Peyer's patch (tissue), 4 donors: ENCODE measurements around the gene HDGF. TPM values are rescaled to one million over a fixed set of nuclear protein-coding genes. Genes with fewer than 3 reads are reported as not detected.

Source experiments
- DNase-seq, 3 donors: peaks; one replicate each; pipeline ENCODE4 v3.0.0-alpha.2; 2017 to 2019
- H3K27ac ChIP-seq, 4 donors: fragments of 200-600 bp; sonication (generic); one replicate each; pipeline ENCODE4 v1.5.1; 2016 to 2019
- H3K27me3 ChIP-seq, 2 donors: fragments of 200-600 bp; sonication (generic); one replicate each; pipeline ENCODE4 v1.5.1; 2019
- H3K36me3 ChIP-seq, 3 donors: fragments of 200-600 bp; sonication (generic); one replicate each; pipeline ENCODE4 v1.5.1; 2016 to 2019
- H3K4me1 ChIP-seq, 4 donors: fragments of 200-600 bp; sonication (generic); one replicate each; pipeline ENCODE4 v1.5.1; 2016 to 2019
- H3K4me3 ChIP-seq, 4 donors: fragments of 200-600 bp; sonication (generic); 1 replicate in 3 of 4; 2 replicates in 1 of 4; pipeline ENCODE4 v1.5.1; 2016 to 2019; ENCODE audit warnings: mild to moderate bottlenecking in 1 of 4
- H3K9me3 ChIP-seq, 4 donors: fragments of 200-600 bp; sonication (generic); one replicate each; pipeline ENCODE4 v1.5.1; 2016 to 2019; ENCODE audit warnings: mild to moderate bottlenecking in 1 of 4
- POLR2A ChIP-seq, 2 donors: fragments of 450-650 bp; IDR thresholded peaks; one replicate each; pipeline ENCODE4 v1.5.1; 2017; ENCODE audit warnings: antibody characterized with exemption in 2 of 2, mild to moderate bottlenecking in 2 of 2, moderate library complexity in 2 of 2
- total RNA-seq, 4 donors: library from RNA; depleted of rRNA; stranded (reverse); fragments of >200 nt; gene quantifications; one replicate each; pipeline ENCODE4 v1.1.0, GENCODE V29; 2016
- TF ChIP-seq, protein P1 (sequence below), 6 experiments: fragments of 450-650 bp in 4 of 6; fragments of 200-600 bp in 2 of 6; sonication (generic) in 1 of 6; IDR thresholded peaks; one replicate each; pipeline ENCODE4 v1.5.1; 2017 to 2019; ENCODE audit warnings: antibody characterized with exemption in 6 of 6, mild to moderate bottlenecking in 3 of 6, moderate library complexity in 1 of 6

The HDGF gene
- 100 to 1,000 TPM; 234 to 309 (median 281) TPM for total RNA-seq

- no peak for DNase-seq
- H3K9me3 ChIP-seq: no peaks in the 10 kb centered on the region
- H3K36me3 ChIP-seq: no peaks in the 10 kb centered on the region
- no peaks in the 10 kb centered on the region for H3K27me3 ChIP-seq
- peak within 1 kb of the TSS; percentile 79 to 97 (median 90) for H3K4me3 ChIP-seq
- H3K4me1 ChIP-seq: peaks cover 0 to 44% (median 31%) of the 10 kb centered on the region in 4 donors
- peak within 1 kb of the TSS; percentile 87 to 99 (median 96) for H3K27ac ChIP-seq
- TF ChIP-seq, protein P1, sequence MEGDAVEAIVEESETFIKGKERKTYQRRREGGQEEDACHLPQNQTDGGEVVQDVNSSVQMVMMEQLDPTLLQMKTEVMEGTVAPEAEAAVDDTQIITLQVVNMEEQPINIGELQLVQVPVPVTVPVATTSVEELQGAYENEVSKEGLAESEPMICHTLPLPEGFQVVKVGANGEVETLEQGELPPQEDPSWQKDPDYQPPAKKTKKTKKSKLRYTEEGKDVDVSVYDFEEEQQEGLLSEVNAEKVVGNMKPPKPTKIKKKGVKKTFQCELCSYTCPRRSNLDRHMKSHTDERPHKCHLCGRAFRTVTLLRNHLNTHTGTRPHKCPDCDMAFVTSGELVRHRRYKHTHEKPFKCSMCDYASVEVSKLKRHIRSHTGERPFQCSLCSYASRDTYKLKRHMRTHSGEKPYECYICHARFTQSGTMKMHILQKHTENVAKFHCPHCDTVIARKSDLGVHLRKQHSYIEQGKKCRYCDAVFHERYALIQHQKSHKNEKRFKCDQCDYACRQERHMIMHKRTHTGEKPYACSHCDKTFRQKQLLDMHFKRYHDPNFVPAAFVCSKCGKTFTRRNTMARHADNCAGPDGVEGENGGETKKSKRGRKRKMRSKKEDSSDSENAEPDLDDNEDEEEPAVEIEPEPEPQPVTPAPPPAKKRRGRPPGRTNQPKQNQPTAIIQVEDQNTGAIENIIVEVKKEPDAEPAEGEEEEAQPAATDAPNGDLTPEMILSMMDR (IDR thresholded peaks at IDR 0.05): no peak
- TF ChIP-seq POLR2A (IDR thresholded peaks at IDR 0.05): peak in 1 of 2 donors; percentile 41
These were observed at the start of gene HDGF for GRCh38 chr1:156751451-156751756. TSS of gene HDGF (minus strand) at chr1:156751675. CDS start at chr1:156751429, 246 bp downstream.

- no peaks in the 10 kb centered on the region for H3K4me1 ChIP-seq
- no peaks in the 10 kb centered on the region for H3K9me3 ChIP-seq
- TF ChIP-seq, protein P1 (IDR thresholded peaks at IDR 0.05): peak; percentile 51 to 84 (median 71)
- no peak for TF ChIP-seq POLR2A (IDR thresholded peaks at IDR 0.05)
- no peaks in the 10 kb centered on the region for H3K27me3 ChIP-seq
- H3K4me3 ChIP-seq: no peak overlapping the region
- peak in 2 of 3 donors; percentile 38 to 74 for DNase-seq
- no peak overlapping the region for H3K27ac ChIP-seq
- H3K36me3 ChIP-seq: peaks cover 0 to 96% (median 0%) of the 10 kb centered on the region in 3 donors
These were observed 45.9 kb upstream of the HDGF start for GRCh38 chr1:156797212-156797871.

DNA sequence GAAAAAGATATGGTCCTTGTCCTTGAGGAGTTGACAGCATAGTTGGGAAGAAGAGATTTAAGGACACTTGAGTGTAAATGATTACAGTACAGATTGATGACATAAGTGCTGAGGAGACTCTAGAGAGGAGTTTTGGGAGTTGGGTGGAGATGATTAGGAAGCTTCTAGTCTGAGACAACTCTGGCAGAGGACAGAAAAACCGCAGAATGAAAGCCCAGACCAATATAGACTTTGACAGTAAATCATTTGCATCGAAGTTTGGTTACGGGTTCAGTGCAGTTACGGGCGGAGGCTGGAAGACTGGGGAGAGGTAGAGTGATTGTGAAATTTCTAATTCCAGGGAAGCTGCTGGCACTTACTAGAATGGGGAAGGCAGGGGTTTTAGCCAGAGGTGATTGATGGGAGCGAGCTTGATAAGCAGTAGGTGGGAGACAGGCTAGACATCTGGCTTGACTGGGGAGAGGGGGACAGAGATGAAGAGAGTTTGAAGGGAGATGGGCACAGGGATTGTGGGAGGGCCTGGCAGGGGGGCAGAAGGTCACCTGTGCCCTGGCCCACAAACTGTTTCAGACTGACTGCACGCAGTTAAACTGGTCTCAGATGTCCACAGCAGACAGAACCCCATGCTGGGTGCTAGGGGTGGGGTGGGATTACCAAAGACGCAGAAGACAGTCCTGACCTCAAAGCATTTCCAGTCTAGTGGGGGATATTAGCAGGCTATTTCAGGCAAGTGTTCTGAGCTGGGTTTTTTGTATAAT is 45.0 kb upstream of the HDGF start:
- Histone ChIP-seq H3K4me3 (no peak overlapping the region), H3K4me1 (no peaks in the 10 kb centered on the region), H3K27me3 (no peaks in the 10 kb centered on the region), H3K27ac (no peak overlapping the region), H3K9me3 (no peaks in the 10 kb centered on the region), H3K36me3 (peaks cover 0 to 99% (median 0%) of the 10 kb centered on the region in 3 donors)
- TF ChIP-seq, protein P1 (IDR thresholded peaks at IDR 0.05): no peak
- no peak for TF ChIP-seq POLR2A (IDR thresholded peaks at IDR 0.05)
- DNase-seq: peak in 1 of 3 donors; percentile 8

- DNase-seq: peak in 1 of 3 donors; percentile 14
- Histone ChIP-seq H3K27me3 (no peaks in the 10 kb centered on the region), H3K4me1 (no peaks in the 10 kb centered on the region), H3K9me3 (no peaks in the 10 kb centered on the region), H3K27ac (no peak overlapping the region), H3K36me3 (peaks cover 0 to 99% (median 0%) of the 10 kb centered on the region in 3 donors), H3K4me3 (no peak overlapping the region)
- TF ChIP-seq, protein P1 (IDR thresholded peaks at IDR 0.05): no peak
- TF ChIP-seq POLR2A (IDR thresholded peaks at IDR 0.05): no peak
These were observed 44.3 kb upstream of the HDGF start for GRCh38 chr1:156795787-156796186.

- Histone ChIP-seq H3K4me3 (no peak overlapping the region), H3K9me3 (no peaks in the 10 kb centered on the region), H3K27me3 (no peaks in the 10 kb centered on the region), H3K27ac (no peak overlapping the region), H3K36me3 (peaks cover 0 to 96% (median 0%) of the 10 kb centered on the region in 3 donors), H3K4me1 (no peaks in the 10 kb centered on the region)
- TF ChIP-seq, protein P1 (IDR thresholded peaks at IDR 0.05): no peak
- TF ChIP-seq POLR2A (IDR thresholded peaks at IDR 0.05): no peak
- no peak for DNase-seq
These were observed 43.9 kb upstream of the HDGF start for GRCh38 chr1:156795374-156795733.
